ENCODE data around the gene MYRIP. TPM values are rescaled to one million over a fixed set of nuclear protein-coding genes. Genes with fewer than 3 reads are reported as not detected.

MYRIP gene
- total RNA-seq, 2 donors from 2014 or later: 4.8 to 9.3 TPM

- no peaks in the 10 kb centered on the region for H3K36me3 ChIP-seq
- no peak overlapping the region for H3K27ac ChIP-seq
- H3K9me3 ChIP-seq: no peaks in the 10 kb centered on the region
- DNase-seq (ENCODE audit: low spot score): no peak
- H3K27me3 ChIP-seq (replicated peaks; ENCODE audit: insufficient read depth): no peaks in the 10 kb centered on the region
- 37% methylated on average over 5 of the region's 5 CpGs for WGBS
- H3K4me3 ChIP-seq: no peak overlapping the region
- intact Hi-C loops (cut with DNase I): no loop called here
- TF ChIP-seq CTCF (IDR thresholded peaks at IDR 0.05): no peak
- no peak for TF ChIP-seq POLR2A (IDR thresholded peaks at IDR 0.05)
- peak; percentile 22 for TF ChIP-seq POLR2AphosphoS5 (IDR thresholded peaks at IDR 0.05)
- no peaks in the 10 kb centered on the region for H3K4me1 ChIP-seq (replicated peaks)
These were observed 132.5 kb downstream of the MYRIP start for GRCh38 chr3:39941931-39942330.

- Histone ChIP-seq H3K27me3 (replicated peaks; ENCODE audit: insufficient read depth) (no peaks in the 10 kb centered on the region), H3K4me3 (no peak overlapping the region), H3K9me3 (no peaks in the 10 kb centered on the region), H3K36me3 (no peaks in the 10 kb centered on the region), H3K27ac (no peak overlapping the region), H3K4me1 (replicated peaks) (no peaks in the 10 kb centered on the region)
- TF ChIP-seq CTCF (IDR thresholded peaks at IDR 0.05) (no peak), POLR2A (IDR thresholded peaks at IDR 0.05) (no peak), POLR2AphosphoS5 (IDR thresholded peaks at IDR 0.05) (no peak)
- intact Hi-C loops (cut with DNase I): no loop called here
- WGBS: 41% methylated on average over 5 of the region's 5 CpGs
- no peak for DNase-seq (ENCODE audit: low spot score)
These were observed 151.2 kb downstream of the MYRIP start for GRCh38 chr3:39960515-39961191.

- Histone ChIP-seq H3K4me1 (replicated peaks) (no peaks in the 10 kb centered on the region), H3K9me3 (no peaks in the 10 kb centered on the region), H3K36me3 (no peaks in the 10 kb centered on the region), H3K4me3 (no peak overlapping the region), H3K27ac (no peak overlapping the region), H3K27me3 (replicated peaks; ENCODE audit: insufficient read depth) (no peaks in the 10 kb centered on the region)
- intact Hi-C loops (cut with DNase I): no loop called here
- TF ChIP-seq POLR2AphosphoS5 (IDR thresholded peaks at IDR 0.05) (no peak), POLR2A (IDR thresholded peaks at IDR 0.05) (no peak), CTCF (IDR thresholded peaks at IDR 0.05) (no peak)
- no peak for DNase-seq (ENCODE audit: low spot score)
- 62% methylated on average over 4 of the region's 4 CpGs for WGBS
These were observed 151.8 kb downstream of the MYRIP start for GRCh38 chr3:39961230-39961629.

- no peak for TF ChIP-seq POLR2AphosphoS5 (IDR thresholded peaks at IDR 0.05)
- TF ChIP-seq POLR2A (IDR thresholded peaks at IDR 0.05): no peak
- no peak for TF ChIP-seq CTCF (IDR thresholded peaks at IDR 0.05)
- Histone ChIP-seq H3K4me1 (replicated peaks) (no peaks in the 10 kb centered on the region), H3K27me3 (replicated peaks; ENCODE audit: insufficient read depth) (no peaks in the 10 kb centered on the region), H3K36me3 (no peaks in the 10 kb centered on the region), H3K27ac (no peak overlapping the region), H3K9me3 (no peaks in the 10 kb centered on the region), H3K4me3 (no peak overlapping the region)
- WGBS: 35% methylated on average over 1 of the region's 1 CpG
- intact Hi-C loops (cut with DNase I): no loop called here
- no peak for DNase-seq (ENCODE audit: low spot score)
These were observed 153.2 kb downstream of the MYRIP start for GRCh38 chr3:39962581-39962980.

GRCh38 chr3:39965461-39965860, 156.1 kb downstream of the MYRIP start:
- TF ChIP-seq POLR2A (IDR thresholded peaks at IDR 0.05) (no peak), CTCF (IDR thresholded peaks at IDR 0.05) (no peak), POLR2AphosphoS5 (IDR thresholded peaks at IDR 0.05) (no peak)
- Histone ChIP-seq H3K4me3 (no peak overlapping the region), H3K27ac (no peak overlapping the region), H3K4me1 (replicated peaks) (no peaks in the 10 kb centered on the region), H3K9me3 (no peaks in the 10 kb centered on the region), H3K36me3 (no peaks in the 10 kb centered on the region), H3K27me3 (replicated peaks; ENCODE audit: insufficient read depth) (no peaks in the 10 kb centered on the region)
- intact Hi-C loops (cut with DNase I): no loop called here
- no peak for DNase-seq (ENCODE audit: low spot score)
